Tibial nerve (tissue), 3 donors: ENCODE data around the gene KRT1.

ENCODE experiments used
- CTCF ChIP-seq, 5 experiments: fragments of 200-600 bp in 3 of 5; fragments of 450-650 bp in 2 of 5; sonication (generic) in 3 of 5; IDR thresholded peaks; one replicate each; pipeline ENCODE4 v1.5.1; 2016 to 2019; ENCODE audit warnings: antibody characterized with exemption in 5 of 5, mild to moderate bottlenecking in 3 of 5, moderate library complexity in 2 of 5
- POLR2A ChIP-seq, 2 donors: fragments of 450-650 bp; IDR thresholded peaks; one replicate each; pipeline ENCODE4 v1.6.1; 2017; ENCODE audit warnings: antibody characterized with exemption in 2 of 2, mild to moderate bottlenecking in 2 of 2, moderate library complexity in 2 of 2

- TF ChIP-seq POLR2A (IDR thresholded peaks at IDR 0.05) (no peak), CTCF (IDR thresholded peaks at IDR 0.05) (no peak)
These were observed 5.9 kb upstream of the KRT1 start for GRCh38 chr12:52686063-52686462.
